ENCODE results near the gene DIAPH1. TPM values are rescaled to one million over a fixed set of nuclear protein-coding genes. Genes with fewer than 3 reads are reported as not detected.
A peak's percentile ranks its signal among the peaks of the same experiment; 100 is the strongest.

Gene DIAPH1
- total RNA-seq, 4 donors from 2014 or later: 55.4 to 150 (median 91.4) TPM

DNA sequence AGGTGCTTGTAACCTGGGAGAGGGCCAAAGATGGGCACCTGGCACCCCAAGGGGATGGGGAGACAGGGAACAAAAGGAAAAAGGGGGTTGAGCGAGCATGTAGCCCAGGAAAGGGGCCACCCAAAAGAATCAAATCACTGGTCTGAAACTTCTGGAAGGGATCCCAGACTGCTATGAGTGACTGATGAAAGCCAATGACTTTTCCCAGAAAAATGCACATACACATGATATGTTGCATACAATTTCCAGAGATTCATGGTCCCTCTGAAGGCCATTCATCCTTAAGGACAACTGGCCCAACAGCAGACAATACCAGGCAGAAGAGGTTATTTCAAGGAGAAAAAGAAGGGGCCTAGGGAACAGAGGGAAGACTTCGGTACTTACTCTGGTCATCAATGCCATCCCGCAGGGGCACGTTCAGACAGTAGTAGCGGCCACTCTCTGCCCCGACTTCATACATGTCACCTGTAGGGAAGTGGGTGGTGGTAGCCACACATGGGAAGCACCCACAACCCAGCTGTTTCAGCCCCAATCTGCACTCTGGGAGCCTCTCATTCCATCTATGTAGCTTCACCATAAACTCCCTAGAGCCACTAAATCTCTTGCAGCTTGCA is 9.5 kb upstream of the DIAPH1 start:
- in situ Hi-C loops (cut with MboI; ENCODE audit: low pct_ligation_motif_present in 1 of 4, low pct_unique_long_range_greater_than_20kb in 1 of 4, low sequenced_read_pairs in 3 of 4): no loop called here
- Histone ChIP-seq H3K27me3 (no peaks in the 10 kb centered on the region), H3K4me3 (no peak overlapping the region), H3K9me3 (no peaks in the 10 kb centered on the region), H3K4me1 (no peaks in the 10 kb centered on the region), H3K27ac (no peak overlapping the region), H3K36me3 (peaks cover 0 to 50% (median 23%) of the 10 kb centered on the region in 4 donors)
- intact Hi-C loops (cut with DNase I; ENCODE audit: low total_unique reads): no loop called here
- TF ChIP-seq, protein P1, sequence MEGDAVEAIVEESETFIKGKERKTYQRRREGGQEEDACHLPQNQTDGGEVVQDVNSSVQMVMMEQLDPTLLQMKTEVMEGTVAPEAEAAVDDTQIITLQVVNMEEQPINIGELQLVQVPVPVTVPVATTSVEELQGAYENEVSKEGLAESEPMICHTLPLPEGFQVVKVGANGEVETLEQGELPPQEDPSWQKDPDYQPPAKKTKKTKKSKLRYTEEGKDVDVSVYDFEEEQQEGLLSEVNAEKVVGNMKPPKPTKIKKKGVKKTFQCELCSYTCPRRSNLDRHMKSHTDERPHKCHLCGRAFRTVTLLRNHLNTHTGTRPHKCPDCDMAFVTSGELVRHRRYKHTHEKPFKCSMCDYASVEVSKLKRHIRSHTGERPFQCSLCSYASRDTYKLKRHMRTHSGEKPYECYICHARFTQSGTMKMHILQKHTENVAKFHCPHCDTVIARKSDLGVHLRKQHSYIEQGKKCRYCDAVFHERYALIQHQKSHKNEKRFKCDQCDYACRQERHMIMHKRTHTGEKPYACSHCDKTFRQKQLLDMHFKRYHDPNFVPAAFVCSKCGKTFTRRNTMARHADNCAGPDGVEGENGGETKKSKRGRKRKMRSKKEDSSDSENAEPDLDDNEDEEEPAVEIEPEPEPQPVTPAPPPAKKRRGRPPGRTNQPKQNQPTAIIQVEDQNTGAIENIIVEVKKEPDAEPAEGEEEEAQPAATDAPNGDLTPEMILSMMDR (IDR thresholded peaks at IDR 0.05): no peak
- TF ChIP-seq EP300 (IDR thresholded peaks at IDR 0.05; ENCODE audit: low read depth) (no peak), POLR2A (IDR thresholded peaks at IDR 0.05) (no peak), POLR2AphosphoS5 (IDR thresholded peaks at IDR 0.05) (no peak)
- DNase-seq: no peak
- 89% methylated on average over 6 of the region's 6 CpGs; no CpG with 5 or more reads in 1 of the 2 donors for WGBS, 2 donors (ENCODE audit: low coverage in 1 of 2)

DNA sequence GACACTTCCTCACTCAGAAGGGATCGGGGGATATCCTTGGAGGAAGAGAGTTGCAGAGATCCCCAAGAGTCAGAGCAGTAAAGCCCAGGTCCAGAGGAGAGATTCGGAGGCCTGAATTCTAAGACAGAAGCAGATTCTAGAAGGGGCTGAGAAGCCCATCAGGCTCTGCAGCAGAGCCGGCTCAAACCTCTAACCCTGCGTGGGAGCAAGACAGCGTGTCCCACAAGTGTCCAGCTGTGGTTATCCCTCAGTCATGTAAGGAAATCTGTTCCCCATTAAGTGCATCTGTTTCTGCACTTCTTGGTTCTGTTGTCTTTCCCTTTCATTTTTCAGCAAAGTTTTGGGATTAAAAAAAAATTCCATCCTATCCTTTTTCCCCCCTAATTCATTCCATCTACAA is 4.8 kb upstream of the DIAPH1 start:
- Histone ChIP-seq H3K27ac (peak overlapping the region in 1 of 4 donors; percentile 36), H3K36me3 (peaks cover 0 to 54% (median 27%) of the 10 kb centered on the region in 4 donors), H3K27me3 (no peaks in the 10 kb centered on the region), H3K4me3 (no peak overlapping the region), H3K9me3 (no peaks in the 10 kb centered on the region), H3K4me1 (peaks cover 3 to 7% (median 5%) of the 10 kb centered on the region in 4 donors)
- TF ChIP-seq EP300 (IDR thresholded peaks at IDR 0.05; ENCODE audit: low read depth): no peak
- TF ChIP-seq POLR2A (IDR thresholded peaks at IDR 0.05): no peak
- DNase-seq: no peak
- in situ Hi-C loops (cut with MboI; ENCODE audit: low pct_ligation_motif_present in 1 of 4, low pct_unique_long_range_greater_than_20kb in 1 of 4, low sequenced_read_pairs in 3 of 4): no loop called here
- 83 to 100% methylated on average over 1 to 5 of the region's 5 CpGs for WGBS, 2 donors (ENCODE audit: low coverage in 1 of 2)
- intact Hi-C loops (cut with DNase I; ENCODE audit: low total_unique reads): no loop called here

DNA sequence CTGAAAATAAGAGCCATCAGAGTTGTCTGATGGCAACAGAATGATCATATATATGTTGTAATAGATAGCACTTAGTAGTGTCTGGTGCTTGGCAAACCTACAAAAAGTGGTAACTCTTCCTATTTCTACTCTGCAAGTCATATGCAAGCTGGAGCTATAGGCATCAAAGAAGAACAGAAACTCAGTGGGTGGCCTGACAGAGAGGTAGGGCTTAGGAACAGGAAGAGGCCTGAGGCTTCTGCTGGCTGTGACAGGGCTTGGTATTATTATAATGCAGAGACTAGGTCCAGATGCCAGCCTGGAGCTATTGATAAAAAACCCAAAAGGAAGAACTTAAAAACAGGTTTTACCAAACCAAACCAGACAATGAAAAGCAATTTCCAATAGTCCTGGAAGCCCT is 4.4 kb upstream of the DIAPH1 start:
- DNase-seq: no peak
- intact Hi-C loops (cut with DNase I; ENCODE audit: low total_unique reads) (no loop called here), in situ Hi-C loops (cut with MboI; ENCODE audit: low pct_ligation_motif_present in 1 of 4, low pct_unique_long_range_greater_than_20kb in 1 of 4, low sequenced_read_pairs in 3 of 4) (no loop called here)
- peaks cover 0 to 49% (median 25%) of the 10 kb centered on the region in 4 donors for H3K36me3 ChIP-seq
- H3K4me3 ChIP-seq: no peak overlapping the region
- no peaks in the 10 kb centered on the region for H3K27me3 ChIP-seq
- no peak for TF ChIP-seq POLR2AphosphoS5 (IDR thresholded peaks at IDR 0.05)
- TF ChIP-seq, protein P1 (IDR thresholded peaks at IDR 0.05): no peak
- TF ChIP-seq POLR2A (IDR thresholded peaks at IDR 0.05): no peak
- TF ChIP-seq EP300 (IDR thresholded peaks at IDR 0.05; ENCODE audit: low read depth): no peak
- H3K9me3 ChIP-seq: no peaks in the 10 kb centered on the region
- peak overlapping the region in 1 of 4 donors; percentile 36 for H3K27ac ChIP-seq
- H3K4me1 ChIP-seq: peaks cover 4 to 7% (median 6%) of the 10 kb centered on the region in 4 donors

DNA sequence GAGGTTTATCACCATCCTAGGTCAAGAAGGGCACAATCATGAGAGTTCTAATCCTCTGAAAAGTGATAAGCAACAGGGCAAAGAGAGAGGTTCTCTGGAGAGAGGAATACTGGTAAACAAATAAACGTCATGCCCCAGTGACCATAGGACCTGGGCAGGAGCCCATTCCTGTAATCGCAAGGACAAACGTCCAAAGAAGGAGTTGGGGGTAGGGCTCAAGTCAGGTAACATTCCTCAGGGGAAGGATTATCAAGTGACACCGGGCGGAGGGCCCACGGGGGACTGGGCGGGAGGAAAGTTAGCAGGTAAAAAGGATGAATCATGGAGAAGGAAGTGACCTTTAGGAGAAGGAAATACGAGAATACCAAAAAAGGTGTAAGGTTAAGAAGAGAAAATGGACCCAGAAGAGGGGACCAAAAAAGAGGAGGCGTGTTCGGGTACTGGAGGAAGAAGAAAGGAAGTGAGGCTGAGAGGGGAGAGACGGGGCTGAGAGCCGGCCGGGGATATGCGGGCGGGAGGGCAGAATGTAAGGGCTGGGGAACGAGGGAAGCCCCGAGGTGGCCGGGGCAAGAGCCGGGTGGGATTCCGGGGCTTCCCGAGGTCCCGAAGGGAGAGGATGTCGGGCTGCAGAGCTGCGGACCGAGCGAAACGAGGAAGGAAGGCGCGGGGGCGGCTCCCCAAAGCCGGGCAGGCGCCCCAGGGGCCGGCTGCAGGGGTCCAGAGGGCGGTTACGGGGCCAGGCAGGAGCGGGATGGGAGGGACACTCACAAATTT is 583 bp downstream of the DIAPH1 start:
- peak overlapping the region; percentile 84 to 100 (median 92) for H3K4me3 ChIP-seq
- peak in 1 of 3 donors; percentile 28 for TF ChIP-seq POLR2AphosphoS5 (IDR thresholded peaks at IDR 0.05)
- no peak for TF ChIP-seq EP300 (IDR thresholded peaks at IDR 0.05; ENCODE audit: low read depth)
- TF ChIP-seq, protein P1 (IDR thresholded peaks at IDR 0.05): no peak
- TF ChIP-seq POLR2A (IDR thresholded peaks at IDR 0.05): no peak
- peaks cover 0 to 24% (median 7%) of the 10 kb centered on the region in 4 donors for H3K36me3 ChIP-seq
- 0 to 1% methylated on average over 8 to 36 of the region's 36 CpGs for WGBS, 2 donors (ENCODE audit: low coverage in 1 of 2)
- no peaks in the 10 kb centered on the region for H3K27me3 ChIP-seq
- peak; percentile 71 for DNase-seq
- intact Hi-C loops (cut with DNase I; ENCODE audit: low total_unique reads): no loop called here
- peak overlapping the region; percentile 94 to 99 (median 96) for H3K27ac ChIP-seq
- peaks cover 9 to 40% (median 23%) of the 10 kb centered on the region in 4 donors for H3K4me1 ChIP-seq
- in situ Hi-C loops (cut with MboI; ENCODE audit: low pct_ligation_motif_present in 1 of 4, low pct_unique_long_range_greater_than_20kb in 1 of 4, low sequenced_read_pairs in 3 of 4): no loop called here
- H3K9me3 ChIP-seq: no peaks in the 10 kb centered on the region

Data from transverse colon (tissue), 4 donors.